Fibroblast of mammary gland (primary cell): ENCODE measurements around the gene MYO1H.

Experiments
- DNase-seq: peaks from one replicate; pipeline ENCODE4 v3.0.0-alpha.2; 2010; ENCODE audit warnings: low read depth
- H3K4me3 ChIP-seq: 2 replicates; pipeline ENCODE4 v1.5.1; 2011; ENCODE audit warnings: low read depth, mild to moderate bottlenecking, low read length, moderate library complexity; ENCODE audit not compliant: control insufficient read depth
- CTCF ChIP-seq: conservative IDR thresholded peaks from 2 replicates; pipeline ENCODE4 v1.5.1; 2011; ENCODE audit warnings: low read depth, low read length, inconsistent platforms; ENCODE audit not compliant: control insufficient read depth, insufficient read depth

The MYO1H gene

GRCh38 chr12:109462868-109463692 lies 115.4 kb downstream of the MYO1H start:
- peak overlapping the region; percentile 37 for H3K4me3 ChIP-seq
- no peak for TF ChIP-seq CTCF
- DNase-seq = peak; percentile 97

GRCh38 chr12:109463756-109464155 lies 116.1 kb downstream of the MYO1H start:
- peak overlapping the region; percentile 37 for H3K4me3 ChIP-seq

GRCh38 chr12:109464642-109465351 lies 117.1 kb downstream of the MYO1H start:
- no peak overlapping the region for H3K4me3 ChIP-seq
- DNase-seq = peak; percentile 45
- TF ChIP-seq CTCF = no peak

More at GRCh38 chr12:109463756-109464155, 116.1 kb downstream of the MYO1H start:
- peak; percentile 26 for DNase-seq
- TF ChIP-seq CTCF = no peak

GRCh38 chr12:109466305-109466704 lies 118.6 kb downstream of the MYO1H start:
- no peak for TF ChIP-seq CTCF
- H3K4me3 ChIP-seq = no peak overlapping the region
- DNase-seq = no peak

- TF ChIP-seq CTCF = no peak
- H3K4me3 ChIP-seq = no peak overlapping the region
- no peak for DNase-seq
Observed at GRCh38 chr12:109466821-109467220, 119.1 kb downstream of the MYO1H start.

GRCh38 chr12:109467978-109468676 lies 120.4 kb downstream of the MYO1H start:
- TF ChIP-seq CTCF = no peak
- no peak for DNase-seq

More at GRCh38 chr12:109467978-109468676, 120.4 kb downstream of the MYO1H start:
- H3K4me3 ChIP-seq = no peak overlapping the region
